CD4-positive, alpha-beta T cell treated with Interleukin-15 for 1 hour (primary cell): ENCODE data around the gene SKAP2.

ENCODE experiments used
- DNase-seq: peaks from one replicate; pipeline ENCODE4 v3.0.0-alpha.2; 2020

SKAP2 gene

DNA sequence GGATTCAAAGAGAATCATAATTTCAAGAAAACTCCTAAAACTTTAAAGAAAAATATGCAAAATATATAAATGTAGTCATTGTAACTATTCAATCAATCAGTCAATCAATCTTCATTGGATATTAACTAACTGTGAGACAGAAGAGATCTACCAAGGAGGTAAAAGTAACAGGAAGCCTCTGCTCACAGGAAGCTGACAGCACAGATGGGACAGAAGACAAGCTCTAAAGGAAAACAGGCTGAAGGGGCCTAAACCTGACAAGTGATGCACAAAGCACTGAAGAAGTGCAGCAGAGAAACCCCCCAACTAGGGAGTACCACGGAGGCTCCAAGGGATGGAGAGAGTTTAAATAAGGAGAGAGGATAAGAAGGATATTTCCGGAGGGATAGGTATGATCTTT lies 173.0 kb downstream of the SKAP2 start:
- DNase-seq, result no peak

DNA sequence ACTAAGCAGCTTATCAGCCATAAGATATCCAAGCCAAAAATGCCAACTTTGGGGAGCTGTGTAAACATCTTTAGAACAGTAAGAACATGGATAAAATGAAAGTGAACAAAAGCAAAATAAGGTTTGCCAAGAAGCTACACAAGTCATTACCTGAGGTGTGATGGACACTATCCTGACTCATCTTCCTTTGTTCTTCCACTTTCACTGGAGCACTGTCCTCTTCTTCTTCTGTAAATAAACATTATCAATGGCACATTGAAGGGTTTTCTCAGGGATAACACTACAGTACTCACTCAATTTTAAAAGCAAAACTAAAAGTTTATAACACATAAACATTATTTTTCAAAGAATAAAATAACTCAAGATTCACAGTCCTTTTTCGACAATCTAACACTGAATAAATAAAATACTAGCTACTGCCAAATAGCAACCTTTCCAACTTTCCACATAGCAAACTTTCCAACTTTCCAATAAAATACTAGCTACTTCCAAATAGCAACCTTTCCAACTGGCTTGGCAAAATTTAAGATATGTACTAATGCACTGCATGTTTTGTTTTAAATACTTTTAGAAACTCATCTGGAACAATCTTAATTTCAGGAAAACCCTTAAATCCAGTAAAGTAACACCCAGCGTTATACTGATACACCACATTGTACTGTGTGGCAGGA lies 174.1 kb downstream of the SKAP2 start:
- DNase-seq, result no peak

DNA sequence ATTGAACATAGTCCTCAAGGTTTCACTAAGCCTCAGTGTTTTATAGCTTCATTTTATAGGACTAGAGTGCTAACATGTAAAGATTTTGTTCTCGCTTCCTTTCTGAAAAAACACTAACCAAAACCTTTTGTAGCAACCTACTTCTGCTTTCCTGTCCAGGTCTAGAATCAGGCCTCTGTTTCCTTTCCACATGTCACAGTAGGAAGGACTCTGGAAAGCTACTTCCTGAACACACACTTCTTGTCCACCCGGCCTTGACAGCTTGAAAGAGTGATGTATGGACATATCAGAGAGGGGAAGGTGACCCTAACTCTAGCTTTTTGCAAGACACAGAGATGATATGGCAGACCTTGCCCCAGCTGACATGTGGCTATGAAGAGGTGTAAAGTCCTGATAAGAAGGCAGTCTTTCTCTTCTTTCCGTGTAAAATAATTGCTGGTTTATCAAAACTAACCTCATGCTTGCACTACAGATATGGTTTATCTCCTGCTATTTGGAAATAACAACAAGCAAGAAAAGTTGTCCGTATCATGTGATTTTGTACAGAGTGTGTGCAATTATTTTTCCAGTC lies 175.4 kb downstream of the SKAP2 start:
- no peak for DNase-seq

DNA sequence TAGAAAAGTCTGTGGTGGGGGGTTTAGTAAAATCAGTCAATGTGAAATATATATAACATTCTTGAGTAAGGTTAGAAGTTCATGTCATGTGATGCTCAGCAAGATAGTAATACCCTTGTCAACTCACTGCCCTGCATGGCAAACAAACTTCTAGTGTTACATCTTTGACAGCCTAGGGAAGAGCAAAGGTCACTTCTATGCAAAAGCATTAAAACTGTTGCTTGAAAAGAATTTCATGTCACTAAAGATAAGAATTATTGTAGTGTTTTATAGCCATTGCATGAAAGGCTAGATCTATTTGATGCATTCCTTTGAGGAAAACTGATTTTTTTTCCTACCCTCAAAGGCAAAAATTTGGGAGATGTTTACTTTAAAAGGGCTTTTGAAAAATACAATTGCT lies 176.0 kb downstream of the SKAP2 start:
- no peak for DNase-seq

DNA sequence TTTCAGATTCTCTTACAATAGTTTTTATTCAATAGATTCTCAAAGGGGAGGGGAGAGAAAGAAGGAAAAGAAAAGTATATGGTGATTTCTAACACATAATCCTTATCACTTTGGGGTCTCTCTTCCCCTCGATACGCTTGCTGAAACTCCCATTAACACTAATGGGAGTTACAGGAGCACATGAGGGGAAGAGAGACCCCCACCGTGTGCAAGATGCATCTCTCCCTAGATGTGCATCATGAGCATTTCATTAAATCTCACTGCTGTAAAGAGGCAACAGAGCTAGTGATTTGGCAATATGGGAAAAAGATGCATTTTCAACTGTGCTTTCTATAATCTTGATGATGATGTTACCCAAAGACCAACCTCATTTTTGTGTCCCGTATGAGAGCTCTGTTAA lies 177.4 kb downstream of the SKAP2 start:
- no peak for DNase-seq

DNA sequence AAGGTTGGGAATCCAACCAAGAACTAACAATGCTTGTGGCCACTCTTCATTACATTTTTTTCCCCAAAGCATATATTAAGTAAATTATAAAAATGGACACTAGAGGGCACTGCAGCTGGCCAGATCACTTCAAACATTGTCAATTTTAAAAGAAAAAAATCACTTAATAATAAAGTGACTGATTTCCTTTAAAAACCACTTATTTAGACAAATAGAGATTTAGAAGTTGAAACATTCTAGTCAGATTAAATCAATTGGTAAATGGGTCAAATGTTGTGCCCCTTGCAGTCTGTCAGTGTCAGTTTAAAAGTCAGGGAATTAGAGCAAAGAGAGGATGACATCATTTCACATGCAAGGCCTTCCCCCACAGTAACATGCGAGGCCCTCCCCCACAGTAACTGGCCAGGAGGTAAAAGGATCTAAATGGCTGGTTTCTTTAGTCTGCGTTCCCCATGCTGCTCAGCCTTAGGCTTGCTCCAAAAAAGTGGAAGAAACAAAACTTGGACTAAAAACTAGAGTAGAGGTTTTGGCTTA lies 177.9 kb downstream of the SKAP2 start:
- DNase-seq, result no peak

DNA sequence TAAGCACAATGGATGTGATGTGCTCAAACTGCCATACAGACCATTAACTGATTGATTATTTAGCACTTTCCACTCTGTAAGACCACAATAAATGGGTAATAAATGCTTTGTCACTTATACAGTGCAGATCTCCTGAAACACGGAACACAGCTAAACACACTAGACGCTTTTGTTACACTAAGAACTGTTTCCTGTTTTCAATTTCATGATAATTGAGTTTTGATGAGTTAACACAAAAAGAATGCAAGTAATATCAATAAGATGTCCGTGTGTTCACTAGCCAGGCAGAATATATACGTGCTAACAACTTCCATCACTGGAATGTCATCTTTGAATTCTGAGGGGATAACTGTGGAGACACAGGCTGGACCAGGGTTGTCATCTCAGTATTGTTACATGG lies 178.8 kb downstream of the SKAP2 start:
- no peak for DNase-seq

DNA sequence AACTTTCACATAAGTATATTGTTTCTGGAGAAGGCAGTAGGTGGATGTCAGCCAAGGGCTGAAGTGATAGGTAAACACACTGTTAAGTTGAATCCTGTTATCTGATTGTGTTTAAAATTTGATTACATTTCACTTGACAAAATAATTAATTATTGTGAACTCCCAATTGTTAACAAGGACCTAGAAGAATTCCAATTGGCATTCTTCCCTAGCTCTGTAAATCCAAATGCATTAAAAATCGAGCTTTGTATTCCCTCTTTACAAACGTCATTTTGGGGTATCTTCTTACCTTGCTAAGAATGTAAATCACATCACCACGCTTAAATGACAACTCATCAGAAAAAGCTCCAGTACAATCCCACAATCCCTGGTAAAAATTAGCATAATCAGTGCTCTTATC lies 179.9 kb downstream of the SKAP2 start:
- DNase-seq, result no peak

DNA sequence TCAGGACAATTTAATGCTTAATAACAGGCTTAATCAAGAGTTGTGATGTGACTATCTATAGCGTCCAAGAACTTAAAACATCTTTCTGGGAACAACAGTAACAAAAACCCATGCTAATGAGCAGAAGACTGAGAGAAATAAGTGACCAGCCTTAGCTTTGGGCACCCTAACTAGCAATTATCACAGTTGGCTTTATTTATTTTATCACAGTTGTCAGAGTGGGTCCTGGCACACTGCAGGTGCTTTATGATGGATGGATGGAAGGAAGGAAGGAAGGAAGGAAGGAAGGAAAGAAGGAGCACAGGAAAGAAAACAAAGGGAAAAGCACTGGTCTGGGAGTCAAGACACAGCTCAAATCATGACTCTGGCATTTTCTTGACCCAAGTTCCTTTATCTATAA lies 181.1 kb downstream of the SKAP2 start:
- no peak for DNase-seq

DNA sequence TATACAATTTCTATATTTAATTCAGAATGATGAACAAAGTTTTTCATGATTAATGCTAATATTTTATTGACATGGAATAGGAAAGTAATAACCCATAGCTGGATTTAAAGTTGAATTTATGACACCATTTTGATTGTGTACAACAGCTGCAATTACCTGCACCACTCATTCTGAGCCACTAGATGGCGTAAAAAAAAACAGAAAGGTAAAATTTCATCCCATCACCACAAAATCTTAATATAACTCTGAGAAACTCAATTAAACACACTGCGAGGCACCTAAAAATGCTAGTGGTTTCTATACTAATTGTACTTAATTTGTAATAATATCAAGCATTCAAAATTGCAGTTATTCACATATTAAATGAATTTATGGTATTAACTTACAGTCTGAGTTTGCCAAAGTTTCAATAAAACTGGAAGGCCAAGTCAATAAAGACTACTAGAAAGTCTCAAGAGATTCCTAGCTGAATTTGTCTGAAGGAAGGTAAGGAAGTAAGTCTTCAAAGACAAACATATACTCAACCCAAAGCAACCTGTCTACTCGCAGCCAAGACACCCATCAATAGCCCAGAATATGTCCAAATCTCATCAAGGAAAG lies 182.5 kb downstream of the SKAP2 start:
- DNase-seq, result no peak

DNA sequence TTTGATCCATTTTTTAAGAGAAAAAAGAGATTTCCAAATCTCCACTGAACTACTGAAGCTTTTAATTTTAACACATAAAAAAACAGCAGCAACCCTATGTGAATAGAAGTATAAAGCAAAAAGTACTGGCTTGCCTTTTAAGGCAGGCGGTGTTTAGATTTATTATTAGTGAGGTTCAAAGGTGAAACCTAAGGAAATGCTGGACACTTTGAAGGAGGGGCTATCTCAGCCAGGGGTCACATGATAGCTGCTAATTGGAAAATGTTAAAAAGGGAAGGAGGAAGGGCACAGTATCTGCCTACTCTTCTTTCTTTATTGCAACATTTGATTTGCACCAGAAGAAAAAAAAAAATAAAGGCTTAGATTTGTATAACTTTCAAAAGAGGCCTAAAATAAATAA lies 183.8 kb downstream of the SKAP2 start:
- DNase-seq, result no peak

DNA sequence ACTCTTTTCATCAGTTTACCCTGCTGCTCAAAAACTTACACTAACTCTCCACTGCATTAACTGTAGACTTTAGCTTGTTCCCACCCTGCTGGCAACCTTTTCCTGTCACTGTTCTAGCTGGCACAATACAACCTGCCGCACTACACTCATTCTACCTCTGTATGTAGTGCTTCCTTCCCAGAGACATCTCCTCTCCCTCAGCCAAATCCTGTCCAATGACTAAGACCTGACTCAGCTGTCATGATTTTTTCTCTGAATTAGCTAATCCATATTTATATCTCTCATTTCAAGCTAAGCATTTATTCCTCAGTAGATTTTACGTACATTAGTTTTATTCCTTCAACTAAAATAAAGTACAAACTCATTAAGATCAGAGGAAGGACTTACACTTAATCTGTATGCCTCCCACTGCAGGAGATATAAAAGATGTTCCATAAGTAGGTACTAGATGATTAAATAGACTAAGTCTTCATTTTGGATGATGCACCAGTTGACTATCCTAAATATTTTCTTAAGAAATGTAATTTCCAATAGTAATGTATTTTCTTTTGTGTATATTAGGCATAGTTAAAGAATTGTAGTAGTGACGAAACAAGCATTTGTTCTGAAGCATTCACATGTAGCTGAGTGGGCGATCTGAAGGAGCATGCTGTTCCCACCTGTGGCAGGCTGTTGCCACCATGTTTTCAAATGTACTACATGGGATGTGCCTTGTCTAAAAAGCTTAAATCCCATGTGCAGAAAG lies 189.1 kb downstream of the SKAP2 start:
- no peak for DNase-seq

DNA sequence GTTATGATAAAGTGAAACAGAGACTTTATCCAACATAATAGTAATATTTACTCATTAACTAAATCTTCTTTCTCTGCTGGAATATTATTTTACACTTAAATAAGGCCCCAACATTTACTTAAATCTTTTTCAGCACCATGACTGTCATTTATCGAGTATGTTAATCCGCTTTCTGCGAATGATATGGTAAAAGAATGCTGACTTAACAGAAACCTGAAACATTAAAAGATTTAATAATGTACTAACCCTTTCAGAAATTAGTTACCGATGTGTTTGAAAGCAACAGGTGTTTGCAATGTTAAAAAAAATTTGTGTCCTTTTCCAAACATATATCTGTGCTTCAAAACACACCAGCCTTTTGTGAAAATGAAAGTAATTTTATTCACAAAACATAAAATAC lies 190.5 kb downstream of the SKAP2 start:
- DNase-seq, result no peak

DNA sequence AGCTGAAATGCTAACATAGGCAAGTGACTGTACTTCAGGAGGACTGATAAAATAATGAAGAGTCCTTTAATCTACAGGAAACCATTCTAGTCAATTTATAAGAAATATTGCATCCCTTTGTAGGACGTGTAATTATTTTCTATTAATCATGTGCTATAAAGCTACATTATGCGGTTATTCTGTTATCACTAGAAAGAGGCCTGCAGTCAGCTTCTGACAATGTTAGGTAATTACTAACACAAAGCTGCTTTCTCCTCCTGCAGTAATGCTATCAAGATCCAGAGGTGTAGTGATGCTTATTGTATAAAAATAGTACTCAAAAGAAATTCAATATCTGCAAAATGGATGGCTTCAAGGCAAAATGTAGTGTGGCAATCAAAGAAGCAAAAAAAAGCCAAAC lies 191.1 kb downstream of the SKAP2 start:
- DNase-seq, result no peak

DNA sequence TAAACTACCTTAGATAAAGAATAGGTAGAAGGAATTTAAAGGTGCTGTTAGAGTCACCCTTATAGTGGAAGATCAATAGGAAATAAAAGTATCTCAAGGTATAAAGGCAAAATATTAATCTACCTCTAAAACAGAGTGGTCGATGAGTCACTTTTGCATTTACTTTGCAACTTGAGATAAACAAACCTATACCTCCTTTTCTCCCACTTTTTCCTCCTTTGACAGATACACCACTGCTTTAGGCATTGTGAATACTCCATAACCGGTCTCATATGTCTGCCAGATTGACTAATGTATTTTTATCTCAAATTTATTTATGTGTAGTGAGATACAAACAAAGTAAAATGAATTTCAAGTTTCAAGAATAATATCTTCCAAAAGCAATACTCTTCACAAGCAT lies 193.5 kb downstream of the SKAP2 start:
- no peak for DNase-seq

DNA sequence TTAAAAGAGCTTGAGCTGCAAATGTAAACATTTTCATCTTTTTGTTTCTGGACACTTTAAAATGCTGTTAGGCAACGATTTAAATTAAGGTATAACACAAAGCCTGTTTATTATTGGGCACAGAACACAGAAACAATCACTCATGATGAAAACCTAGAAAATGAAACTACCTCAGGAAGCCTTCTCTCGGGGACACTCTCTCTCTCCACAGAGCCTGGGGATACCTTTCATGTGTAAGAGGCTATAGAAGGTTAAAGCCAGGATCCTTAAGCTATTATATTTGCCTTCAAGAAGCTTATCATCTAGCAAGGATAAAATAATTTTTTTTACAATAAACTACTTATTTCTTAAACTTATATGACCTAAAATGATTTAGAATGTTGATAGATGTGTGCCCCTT lies 194.1 kb downstream of the SKAP2 start:
- DNase-seq, result no peak

DNA sequence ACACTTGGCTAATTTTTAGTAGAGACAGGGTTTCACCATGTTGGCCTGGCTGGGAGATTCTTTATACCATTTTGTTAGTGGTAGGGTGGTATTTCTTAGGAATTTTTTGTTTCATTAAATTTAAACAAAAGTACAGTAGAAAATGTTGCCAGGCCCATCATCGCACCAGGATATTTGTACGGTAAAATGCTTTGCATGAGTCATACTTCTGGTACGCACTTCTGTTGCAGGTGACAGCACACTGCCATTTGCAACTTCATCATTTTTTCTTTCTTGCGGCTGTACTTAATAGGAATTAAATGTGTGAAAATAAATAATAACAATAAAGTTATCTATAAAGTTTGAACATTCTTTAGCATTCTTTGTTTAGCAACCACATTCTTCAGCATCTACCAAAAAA lies 195.6 kb downstream of the SKAP2 start:
- no peak for DNase-seq

DNA sequence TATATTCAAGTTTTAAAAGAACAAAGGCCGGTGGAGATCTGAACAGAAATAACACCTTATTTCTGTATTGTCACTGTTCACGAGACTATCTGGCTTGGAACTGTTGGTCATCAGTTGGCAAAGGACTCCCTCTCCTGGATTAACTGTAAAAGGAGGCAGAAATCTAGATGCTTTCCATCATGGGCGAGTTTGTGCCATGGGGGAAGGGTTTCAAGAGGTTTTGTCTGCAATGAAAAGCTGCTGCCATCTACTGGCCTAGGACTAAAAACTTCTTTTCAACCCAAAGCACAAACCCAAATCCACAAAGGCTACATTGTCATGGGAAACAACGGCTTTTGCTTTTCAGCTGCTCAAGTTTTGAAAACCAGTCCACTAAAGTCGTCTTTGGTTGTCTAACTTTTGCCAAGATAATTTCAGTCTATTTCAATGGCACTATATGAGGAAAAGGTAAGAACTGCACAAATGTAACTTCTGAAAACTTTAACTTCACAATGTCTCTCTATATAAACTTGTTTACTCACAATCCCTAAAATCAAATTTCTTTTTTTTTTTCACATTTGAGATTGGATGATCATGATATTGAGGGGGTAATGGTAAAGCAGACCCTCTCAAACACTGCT lies 196.8 kb downstream of the SKAP2 start:
- DNase-seq, result peak; percentile 52

DNA sequence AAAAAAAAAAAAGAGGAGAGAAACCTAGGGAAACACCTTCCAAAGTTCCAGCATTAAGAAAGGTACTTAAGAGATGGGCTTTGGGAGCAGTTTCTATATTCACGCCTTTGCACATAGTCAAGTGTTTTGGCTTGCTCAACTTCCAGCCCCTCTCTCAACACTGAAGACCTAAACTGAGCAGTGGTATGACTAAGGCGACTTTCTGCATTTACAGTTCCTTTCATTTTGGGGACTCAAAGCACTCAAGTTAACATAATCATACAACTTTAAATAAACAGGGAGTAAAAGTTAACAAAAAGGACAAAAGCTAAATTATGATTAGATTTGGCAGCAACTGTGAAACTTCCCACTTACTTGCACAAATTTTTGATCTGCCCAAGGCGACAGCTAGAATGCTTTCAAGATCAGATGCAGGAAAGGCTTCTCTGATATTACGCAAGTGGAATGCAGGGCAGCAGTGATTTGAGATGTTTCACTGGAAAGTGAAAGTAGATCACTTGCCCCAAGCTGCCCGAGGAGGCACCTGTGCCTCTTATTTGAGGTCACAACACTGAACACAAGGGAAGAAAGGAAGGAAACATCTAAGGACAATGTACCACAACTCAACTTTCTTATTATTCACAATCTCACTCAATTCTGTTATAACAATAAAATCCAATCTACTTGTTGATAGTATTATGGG lies 199.5 kb downstream of the SKAP2 start:
- peak; percentile 22 for DNase-seq

DNA sequence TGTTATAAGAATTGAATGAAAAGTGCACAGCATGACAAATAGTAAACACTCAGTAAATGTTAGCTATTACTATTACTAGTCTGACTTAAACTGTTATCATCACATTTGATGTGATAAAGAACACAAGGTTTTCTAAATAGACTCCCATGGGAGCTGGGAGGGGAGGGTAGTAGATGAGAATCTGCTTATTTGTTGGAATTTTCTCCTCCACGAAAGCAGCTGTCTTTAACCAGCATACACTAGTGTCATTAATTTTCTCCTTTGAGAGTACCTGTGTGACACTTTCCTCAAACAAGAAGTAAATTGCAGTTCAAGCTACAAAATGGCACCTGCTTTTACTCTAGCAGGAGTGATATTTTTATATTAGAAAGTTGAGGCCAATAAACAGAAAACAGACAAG lies 200.1 kb downstream of the SKAP2 start:
- DNase-seq, result no peak

DNA sequence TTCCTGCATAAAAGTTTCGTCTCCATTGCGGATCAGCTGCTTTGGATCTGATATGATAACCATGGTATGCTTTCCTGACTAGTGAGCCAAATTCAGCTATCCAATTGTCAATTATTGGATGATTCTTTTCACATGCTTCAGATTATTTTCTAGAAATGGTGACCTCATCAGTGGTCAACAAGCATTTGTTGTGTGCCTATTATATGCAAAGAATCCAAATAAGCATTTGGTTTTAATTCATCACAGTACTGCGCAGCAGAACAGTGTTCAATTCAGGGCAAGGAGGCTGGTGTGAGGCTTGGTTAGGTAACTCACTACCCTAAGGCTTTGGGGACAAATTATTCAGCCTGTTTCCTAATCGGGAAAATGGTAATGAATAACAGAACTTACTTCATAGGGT lies 200.5 kb downstream of the SKAP2 start:
- no peak for DNase-seq

DNA sequence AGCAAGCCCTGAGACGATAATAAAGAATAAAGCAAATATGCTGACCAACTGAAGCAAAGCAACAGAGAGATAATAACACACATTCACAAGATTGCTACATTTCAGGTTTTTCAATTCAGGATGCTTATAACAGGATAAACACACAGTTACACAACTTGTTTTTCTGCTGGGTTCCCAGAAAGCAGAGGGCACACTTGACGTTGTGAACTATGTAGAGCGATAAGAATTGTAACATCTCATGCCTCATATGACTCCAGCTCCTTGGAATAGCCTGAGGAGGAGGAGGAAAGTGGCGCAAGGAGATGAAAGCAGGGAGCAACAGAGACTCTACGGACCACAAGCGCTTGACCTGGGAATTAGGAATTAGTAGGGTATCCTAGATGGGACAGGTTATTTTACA lies 201.7 kb downstream of the SKAP2 start:
- no peak for DNase-seq

DNA sequence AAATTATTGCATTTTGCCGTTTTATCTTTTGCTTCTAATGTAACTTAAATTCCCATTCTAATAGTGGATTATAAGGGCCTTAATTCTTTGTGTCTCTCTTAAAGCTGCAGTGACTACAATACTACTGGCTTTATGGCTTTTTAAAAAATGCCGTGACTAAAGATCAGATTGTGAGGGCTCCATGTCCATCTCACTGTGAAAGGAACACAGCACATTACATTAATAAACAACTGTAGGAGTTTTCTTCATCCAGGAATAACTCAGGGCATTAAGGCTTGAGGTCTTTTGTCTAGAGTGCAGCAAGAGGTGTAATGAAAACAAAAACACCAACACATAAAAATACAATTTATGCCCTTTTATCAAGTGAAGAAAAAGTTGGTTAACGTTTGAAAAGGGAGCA lies 205.3 kb downstream of the SKAP2 start:
- no peak for DNase-seq
